GM18498 (cell line): ENCODE data around the gene AFM.
"Not testable (repeated sequence)": the region's sequence is repeated elsewhere in the genome, so short reads cannot be mapped to it uniquely, and the experiment has no call there.

Source experiments
- ATAC-seq: cut with Tn5 transposase; IDR thresholded peaks from one replicate; pipeline ENCODE4 v1.9.1; 2021; ENCODE audit warnings: mild to moderate bottlenecking, moderate library complexity; ENCODE audit not compliant: unreplicated experiment

Gene AFM

GRCh38 chr4:73501664-73502265 lies 20.2 kb downstream of the AFM start:
- ATAC-seq, result no peak

GRCh38 chr4:73505567-73505966 lies 24.0 kb downstream of the AFM start:
- ATAC-seq, result no peak

- no peak for ATAC-seq
Measured at GRCh38 chr4:73507541-73507940, 26.0 kb downstream of the AFM start.

- no peak for ATAC-seq
Measured at GRCh38 chr4:73508651-73509050, 27.1 kb downstream of the AFM start.

GRCh38 chr4:73518340-73518739 lies 36.8 kb downstream of the AFM start:
- ATAC-seq, result no peak

- ATAC-seq, result no peak
Measured at GRCh38 chr4:73520821-73521220, 39.3 kb downstream of the AFM start.

- no peak for ATAC-seq
Measured at GRCh38 chr4:73523126-73523525, 41.6 kb downstream of the AFM start.

- no peak for ATAC-seq
Measured at GRCh38 chr4:73525611-73526010, 44.1 kb downstream of the AFM start.

- peak; percentile 83 for ATAC-seq
Measured at GRCh38 chr4:73527196-73527595, 45.7 kb downstream of the AFM start.

- no peak for ATAC-seq
Measured at GRCh38 chr4:73528171-73528570, 46.6 kb downstream of the AFM start.

- ATAC-seq, result no peak
Measured at GRCh38 chr4:73533515-73534422, 52.2 kb downstream of the AFM start.

GRCh38 chr4:73538162-73538561 lies 56.6 kb downstream of the AFM start:
- no peak for ATAC-seq

- no peak for ATAC-seq
Measured at GRCh38 chr4:73539386-73539785, 57.8 kb downstream of the AFM start.

- ATAC-seq, result no peak
Measured at GRCh38 chr4:73540826-73541225, 59.3 kb downstream of the AFM start.

GRCh38 chr4:73541251-73541650 lies 59.7 kb downstream of the AFM start:
- no peak for ATAC-seq

- ATAC-seq, result no peak
Measured at GRCh38 chr4:73544620-73545019, 63.1 kb downstream of the AFM start.

- not testable (repeated sequence) for ATAC-seq
Measured at GRCh38 chr4:73550865-73551264, 69.3 kb downstream of the AFM start.
